ENCODE measurements around the gene SETBP1. TPM values are rescaled to one million over a fixed set of nuclear protein-coding genes. Genes with fewer than 3 reads are reported as not detected.

Gene SETBP1
- total and polyA plus RNA-seq, 2 of the 13 experiments (the other 11 are each of a cell fraction or from before 2014, with no cell fraction given) = 0.18 to 0.65 TPM

- TF ChIP-seq GABPA (IDR thresholded peaks at IDR 0.05; ENCODE audit: low read depth, low read length) (no peak), GABPA (CRISPR knock-in tag; IDR thresholded peaks at IDR 0.05; ENCODE audit: low read depth) (peak; percentile 53), CHD2 (IDR thresholded peaks at IDR 0.05; ENCODE audit: low read depth, low read length) (no peak), FOXC1 (CRISPR knock-in tag; IDR thresholded peaks at IDR 0.05; ENCODE audit: borderline replicate concordance) (no peak), HNRNPL (IDR thresholded peaks at IDR 0.05; ENCODE audit: low read depth, low read length) (no peak), ZNF546 (CRISPR knock-in tag; conservative IDR thresholded peaks at IDR 0.05) (no peak), ZNF607 (CRISPR knock-in tag; IDR thresholded peaks at IDR 0.05; ENCODE audit: borderline replicate concordance) (no peak), ZNF33A (CRISPR knock-in tag; IDR thresholded peaks at IDR 0.05; ENCODE audit: borderline replicate concordance) (0 out of 2 replicates have a peak, but pooled peaks have one; percentile 42), NFRKB (IDR thresholded peaks at IDR 0.05) (no peak), THAP8 (CRISPR knock-in tag; IDR thresholded peaks at IDR 0.05; ENCODE audit: borderline replicate concordance) (no peak), ZHX1 (CRISPR knock-in tag; IDR thresholded peaks at IDR 0.05; ENCODE audit: low read depth) (no peak), TBX3 (IDR thresholded peaks at IDR 0.05; ENCODE audit: borderline replicate concordance) (peak; percentile 61; the same call in 1 of the 2 replicates), SMC3 (IDR thresholded peaks at IDR 0.05; ENCODE audit: low read length) (no peak), NR0B2 (CRISPR knock-in tag; IDR thresholded peaks at IDR 0.05) (no peak), ELF1 (CRISPR knock-in tag; IDR thresholded peaks at IDR 0.05) (peak; percentile 14; the same call in 1 of the 2 replicates), ZNF776 (CRISPR knock-in tag; IDR thresholded peaks at IDR 0.05) (no peak), ZNF574 (CRISPR knock-in tag; IDR thresholded peaks at IDR 0.05) (no peak), DPF2 (CRISPR knock-in tag; IDR thresholded peaks at IDR 0.05; ENCODE audit: borderline replicate concordance, low read depth) (no peak)
Measured at GRCh38 chr18:44771956-44772917, 91.5 kb downstream of the SETBP1 start (continued).
